Uterus (tissue), 2 donors: Measurements from ENCODE around the gene CLDN6.

Experiments used
- CTCF ChIP-seq, 4 experiments: fragments of 200-600 bp in 2 of 4; fragments of 450-650 bp in 2 of 4; sonication (generic) in 2 of 4; IDR thresholded peaks; one replicate each; pipeline ENCODE4 v1.5.1; 2016 to 2019; ENCODE audit warnings: antibody characterized with exemption in 4 of 4, mild to moderate bottlenecking in 2 of 4, moderate library complexity in 1 of 4
- POLR2A ChIP-seq, 2 donors: fragments of 450-650 bp; IDR thresholded peaks; one replicate each; pipeline ENCODE4 v1.6.1; 2016; ENCODE audit warnings: antibody characterized with exemption in 2 of 2, mild to moderate bottlenecking in 1 of 2, moderate library complexity in 1 of 2

- TF ChIP-seq CTCF (IDR thresholded peaks at IDR 0.05) = no peak
- no peak for TF ChIP-seq POLR2A (IDR thresholded peaks at IDR 0.05)
Observed at GRCh38 chr16:3038896-3039295, 20.9 kb upstream of the CLDN6 start.
